Skeletal muscle satellite cell (primary cell): ENCODE measurements around the gene UBE2QL1.

Experiments
- H3K27me3 ChIP-seq: 2 replicates; pipeline ENCODE4 v1.7.0; 2013; ENCODE audit warnings: low read length; ENCODE audit not compliant: control insufficient read depth, insufficient read depth
- H3K36me3 ChIP-seq: 2 replicates; pipeline ENCODE4 v1.7.0; 2013; ENCODE audit warnings: mild to moderate bottlenecking, control low read depth, low read length; ENCODE audit not compliant: insufficient read depth
- H3K4me1 ChIP-seq: 2 replicates; pipeline ENCODE4 v1.7.0; 2013; ENCODE audit warnings: low read length; ENCODE audit not compliant: control insufficient read depth, insufficient read depth
- H3K4me2 ChIP-seq: 2 replicates; pipeline ENCODE4 v1.7.0; 2013; ENCODE audit warnings: mild to moderate bottlenecking, low read length
- H3K4me3 ChIP-seq: 2 replicates; pipeline ENCODE4 v1.7.0; 2013; ENCODE audit warnings: low read length
- H3K9ac ChIP-seq: 2 replicates; pipeline ENCODE4 v1.7.0; 2013; ENCODE audit warnings: mild to moderate bottlenecking, low read depth, low read length, moderate library complexity
- H3K9me3 ChIP-seq: replicated peaks from 2 replicates; pipeline ENCODE4 v1.7.0; 2013; ENCODE audit warnings: mild to moderate bottlenecking, control low read depth, low read length

Gene UBE2QL1

GRCh38 chr5:6484899-6485298, 36.2 kb downstream of the UBE2QL1 start:
- no peaks in the 10 kb centered on the region for H3K36me3 ChIP-seq
- H3K4me2 ChIP-seq = no peak overlapping the region
- no peaks in the 10 kb centered on the region for H3K27me3 ChIP-seq
- H3K4me1 ChIP-seq = no peaks in the 10 kb centered on the region
- H3K4me3 ChIP-seq = no peak overlapping the region
- H3K9ac ChIP-seq = no peak overlapping the region
- no peaks in the 10 kb centered on the region for H3K9me3 ChIP-seq

- no peak overlapping the region for H3K9ac ChIP-seq
- no peaks in the 10 kb centered on the region for H3K9me3 ChIP-seq
- H3K27me3 ChIP-seq = no peaks in the 10 kb centered on the region
- no peak overlapping the region for H3K4me3 ChIP-seq
- no peaks in the 10 kb centered on the region for H3K4me1 ChIP-seq
- H3K36me3 ChIP-seq = no peaks in the 10 kb centered on the region
- H3K4me2 ChIP-seq = no peak overlapping the region
These were observed 36.8 kb downstream of the UBE2QL1 start for GRCh38 chr5:6485441-6485840.

- H3K36me3 ChIP-seq = no peaks in the 10 kb centered on the region
These were observed 37.4 kb downstream of the UBE2QL1 start for GRCh38 chr5:6486074-6486473.

DNA sequence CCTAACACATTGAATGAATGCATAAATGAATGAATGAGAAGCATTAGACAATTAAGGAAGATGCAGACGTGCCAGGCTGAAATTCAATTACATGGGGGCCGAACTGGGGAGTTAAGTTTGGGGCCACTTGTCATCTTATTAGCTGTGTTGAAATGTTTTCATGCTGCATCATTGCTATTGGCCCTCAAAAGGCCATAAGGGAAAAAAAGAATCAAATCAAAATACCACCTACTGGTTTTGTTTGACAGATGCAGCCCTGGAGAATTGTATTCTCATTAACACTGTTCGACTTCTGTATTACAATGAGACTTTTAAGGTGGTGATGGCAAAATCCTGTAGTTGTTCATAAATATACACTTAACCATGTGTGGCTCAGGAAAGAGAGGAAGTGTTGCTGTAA, 38.4 kb downstream of the UBE2QL1 start:
- no peaks in the 10 kb centered on the region for H3K36me3 ChIP-seq
- H3K27me3 ChIP-seq = no peaks in the 10 kb centered on the region
- H3K4me3 ChIP-seq = no peak overlapping the region
- H3K9me3 ChIP-seq = no peaks in the 10 kb centered on the region
- H3K4me1 ChIP-seq = no peaks in the 10 kb centered on the region
- H3K9ac ChIP-seq = no peak overlapping the region
- H3K4me2 ChIP-seq = no peak overlapping the region

More at GRCh38 chr5:6486074-6486473, 37.4 kb downstream of the UBE2QL1 start:
- H3K4me2 ChIP-seq = no peak overlapping the region
- H3K4me1 ChIP-seq = no peaks in the 10 kb centered on the region
- no peaks in the 10 kb centered on the region for H3K9me3 ChIP-seq
- no peak overlapping the region for H3K9ac ChIP-seq
- no peaks in the 10 kb centered on the region for H3K27me3 ChIP-seq
- no peak overlapping the region for H3K4me3 ChIP-seq

DNA sequence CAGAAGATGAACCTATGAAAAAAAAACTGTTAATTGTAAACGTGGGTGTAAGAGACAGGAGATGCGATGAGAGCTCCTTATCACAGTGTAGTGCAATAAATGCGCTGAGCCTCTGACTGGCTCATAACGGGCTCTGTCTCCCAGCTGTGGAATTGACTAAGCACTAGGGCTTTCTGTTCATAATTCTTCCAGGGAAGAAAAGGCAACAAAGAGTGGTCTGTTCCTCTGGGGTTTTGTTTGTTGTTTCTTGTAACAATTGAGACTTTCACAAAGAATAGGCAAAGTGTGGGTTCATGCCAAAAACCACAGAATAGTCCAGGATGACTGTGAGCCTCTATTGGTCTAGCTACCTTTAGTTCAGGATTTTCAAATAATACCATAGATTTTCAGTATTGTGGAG, 39.4 kb downstream of the UBE2QL1 start:
- H3K9ac ChIP-seq = no peak overlapping the region
- H3K4me1 ChIP-seq = no peaks in the 10 kb centered on the region
- H3K4me2 ChIP-seq = no peak overlapping the region
- no peaks in the 10 kb centered on the region for H3K36me3 ChIP-seq
- H3K9me3 ChIP-seq = no peaks in the 10 kb centered on the region
- H3K4me3 ChIP-seq = no peak overlapping the region
- H3K27me3 ChIP-seq = no peaks in the 10 kb centered on the region

DNA sequence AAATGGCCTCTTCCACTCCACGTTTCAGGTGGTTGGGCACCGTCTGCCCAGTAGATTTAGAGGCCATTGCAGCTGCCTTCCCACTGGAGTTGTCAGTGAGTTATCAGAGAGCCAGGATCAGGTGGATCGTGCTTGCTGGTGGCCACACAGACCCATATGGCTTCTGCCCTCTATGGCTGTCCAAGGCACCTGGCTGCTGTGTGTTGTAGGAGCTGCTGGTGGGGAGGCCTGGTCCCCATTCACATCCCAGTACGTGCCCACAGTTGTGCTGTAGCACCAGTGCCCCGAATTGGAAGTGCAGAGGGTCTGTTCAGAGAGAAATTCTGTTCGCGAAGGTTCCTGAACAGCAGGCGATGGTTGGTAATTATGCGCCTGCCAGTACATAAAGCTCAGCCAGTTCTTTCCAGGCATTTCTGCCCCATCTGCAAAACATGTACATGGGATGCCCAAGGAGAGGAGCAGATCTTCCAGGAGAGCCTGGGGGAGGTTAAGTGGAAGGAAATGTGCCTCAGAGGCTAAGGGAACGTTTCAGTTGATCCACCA, 41.1 kb downstream of the UBE2QL1 start:
- Histone ChIP-seq H3K4me1 (no peaks in the 10 kb centered on the region), H3K4me2 (no peak overlapping the region), H3K27me3 (no peaks in the 10 kb centered on the region), H3K9me3 (no peaks in the 10 kb centered on the region), H3K36me3 (no peaks in the 10 kb centered on the region), H3K4me3 (no peak overlapping the region), H3K9ac (no peak overlapping the region)

GRCh38 chr5:6490246-6490645, 41.6 kb downstream of the UBE2QL1 start:
- no peaks in the 10 kb centered on the region for H3K36me3 ChIP-seq

GRCh38 chr5:6490693-6491092, 42.0 kb downstream of the UBE2QL1 start:
- Histone ChIP-seq H3K27me3 (no peaks in the 10 kb centered on the region), H3K4me3 (no peak overlapping the region), H3K9ac (no peak overlapping the region), H3K4me1 (no peaks in the 10 kb centered on the region), H3K4me2 (no peak overlapping the region), H3K36me3 (no peaks in the 10 kb centered on the region), H3K9me3 (no peaks in the 10 kb centered on the region)

More at GRCh38 chr5:6490246-6490645, 41.6 kb downstream of the UBE2QL1 start:
- no peaks in the 10 kb centered on the region for H3K4me1 ChIP-seq
- no peak overlapping the region for H3K4me2 ChIP-seq
- no peaks in the 10 kb centered on the region for H3K9me3 ChIP-seq
- no peak overlapping the region for H3K4me3 ChIP-seq
- no peaks in the 10 kb centered on the region for H3K27me3 ChIP-seq
- no peak overlapping the region for H3K9ac ChIP-seq

GRCh38 chr5:6491196-6491918, 42.7 kb downstream of the UBE2QL1 start:
- no peaks in the 10 kb centered on the region for H3K27me3 ChIP-seq
- no peak overlapping the region for H3K4me2 ChIP-seq
- no peaks in the 10 kb centered on the region for H3K4me1 ChIP-seq
- no peaks in the 10 kb centered on the region for H3K9me3 ChIP-seq
- no peak overlapping the region for H3K9ac ChIP-seq
- H3K36me3 ChIP-seq = no peaks in the 10 kb centered on the region
- no peak overlapping the region for H3K4me3 ChIP-seq

GRCh38 chr5:6491919-6492290, 43.2 kb downstream of the UBE2QL1 start:
- H3K4me2 ChIP-seq = no peak overlapping the region
- H3K4me3 ChIP-seq = no peak overlapping the region
- no peaks in the 10 kb centered on the region for H3K9me3 ChIP-seq

GRCh38 chr5:6492934-6493333, 44.3 kb downstream of the UBE2QL1 start:
- H3K9ac ChIP-seq = no peak overlapping the region
- no peaks in the 10 kb centered on the region for H3K36me3 ChIP-seq
- no peak overlapping the region for H3K4me3 ChIP-seq
- no peaks in the 10 kb centered on the region for H3K4me1 ChIP-seq
- H3K4me2 ChIP-seq = no peak overlapping the region
- no peaks in the 10 kb centered on the region for H3K9me3 ChIP-seq
- no peaks in the 10 kb centered on the region for H3K27me3 ChIP-seq

More at GRCh38 chr5:6491919-6492290, 43.2 kb downstream of the UBE2QL1 start:
- H3K36me3 ChIP-seq = no peaks in the 10 kb centered on the region
- no peaks in the 10 kb centered on the region for H3K27me3 ChIP-seq
- no peak overlapping the region for H3K9ac ChIP-seq
- no peaks in the 10 kb centered on the region for H3K4me1 ChIP-seq
